OCI-M1 (cell line): Measurements from ENCODE around the gene TYW5.
A peak's percentile ranks its signal among the peaks of the same experiment; 100 is the strongest.

Experiments used
- DNase-seq: peaks from one replicate; lab custom pipeline; 2025; lab: John Stamatoyannopoulos, UW

The TYW5 gene

DNA sequence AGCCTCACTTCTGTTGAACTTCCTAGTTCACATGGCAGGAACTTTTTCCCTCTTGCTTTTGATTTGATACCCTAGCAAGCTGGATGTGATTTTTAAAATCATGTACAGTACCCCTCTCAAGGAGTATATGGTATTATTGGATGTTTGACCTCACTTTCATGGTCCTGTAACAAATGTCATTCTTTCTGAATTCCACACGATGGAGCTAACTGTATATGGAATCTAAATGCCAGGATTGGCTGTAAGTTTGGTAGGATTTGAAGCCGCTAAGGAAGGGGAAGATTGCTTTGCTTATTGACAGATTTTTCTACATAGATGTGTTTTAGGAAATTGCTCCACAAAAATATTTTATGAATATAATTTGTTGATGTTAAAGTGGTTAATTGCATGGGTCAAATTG, 18.4 kb upstream of the TYW5 start:
- DNase-seq: peak; percentile 31

DNA sequence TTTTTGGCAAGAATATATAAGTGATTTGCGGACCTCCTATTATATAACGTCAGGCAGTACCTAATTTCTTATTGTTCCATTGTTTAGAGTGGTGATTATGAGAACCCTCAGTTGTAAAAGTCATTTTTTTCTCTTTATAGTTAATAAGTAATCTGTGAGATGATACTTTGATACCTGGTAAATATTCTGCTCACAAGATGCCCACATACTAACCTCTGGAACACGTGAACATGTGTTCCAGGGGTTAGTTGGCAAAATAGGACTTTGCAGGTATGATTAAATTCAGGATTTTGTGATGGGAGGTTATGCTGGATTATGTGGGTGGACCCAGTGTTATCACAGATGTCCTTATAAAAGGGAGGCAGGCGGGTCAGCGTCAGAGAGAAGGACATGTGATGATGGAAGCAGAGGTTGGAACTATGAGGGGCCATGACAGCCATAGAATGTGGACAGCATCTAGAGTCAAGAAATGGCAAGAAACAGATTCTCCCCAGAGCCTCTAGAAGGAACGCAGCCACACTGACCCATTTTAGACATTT, 16.9 kb upstream of the TYW5 start:
- DNase-seq: no peak

DNA sequence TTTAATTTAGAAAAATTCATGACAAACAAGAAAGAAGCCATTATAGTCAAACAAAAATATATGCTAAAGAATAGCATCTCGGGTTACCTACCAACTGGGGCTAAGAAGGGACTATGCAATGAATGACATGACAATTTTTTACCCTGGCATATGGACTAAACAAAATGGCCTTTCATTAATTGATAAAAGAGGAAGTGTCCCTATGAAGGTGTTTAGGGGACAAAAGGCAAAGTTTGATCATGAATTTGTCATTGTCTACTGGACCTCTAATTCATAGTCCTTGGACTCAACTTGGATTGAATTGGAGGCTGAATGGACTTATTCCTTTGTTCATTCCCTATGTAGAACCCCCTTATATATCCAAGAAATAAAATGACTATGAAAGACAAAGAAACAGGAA, 12.8 kb upstream of the TYW5 start:
- peak; percentile 13 for DNase-seq

DNA sequence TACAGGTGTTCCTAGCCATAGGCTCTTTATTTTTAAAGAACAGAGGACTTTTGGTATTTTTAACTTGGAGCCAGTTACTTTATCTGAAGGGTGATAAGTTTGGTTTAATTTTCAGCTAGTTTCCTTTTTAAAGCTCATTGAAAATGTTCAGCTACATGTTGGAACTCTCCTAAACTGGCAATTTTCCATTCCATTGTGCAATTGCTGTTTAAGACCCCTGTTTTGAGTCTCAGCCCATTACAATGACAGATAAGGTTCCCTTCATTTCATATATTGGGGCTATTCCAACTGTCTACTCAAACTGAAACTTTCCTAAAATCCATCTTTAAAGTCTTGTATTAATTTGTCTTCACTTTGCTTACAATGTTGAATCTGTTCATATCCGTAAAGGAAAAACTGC, 11.7 kb upstream of the TYW5 start:
- DNase-seq: no peak

DNA sequence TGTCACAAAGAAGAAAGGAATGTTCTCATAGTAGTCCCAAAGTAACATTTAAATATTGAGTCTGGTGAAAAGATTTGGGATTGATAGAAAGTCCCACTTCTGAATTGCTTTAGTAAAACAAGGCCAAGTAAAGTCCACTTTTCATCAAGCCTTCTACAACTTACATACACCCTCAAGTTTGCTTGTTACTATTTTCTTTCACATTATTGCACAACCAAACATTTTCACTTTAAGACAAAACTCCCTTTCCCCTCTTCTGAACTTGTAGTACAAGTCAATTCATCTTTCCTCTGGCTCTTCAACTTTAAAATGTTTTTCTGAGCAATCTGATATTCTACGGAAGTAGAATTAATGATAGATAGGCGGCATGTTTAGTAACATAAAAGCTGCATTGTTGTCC, 11.1 kb upstream of the TYW5 start:
- DNase-seq: no peak

DNA sequence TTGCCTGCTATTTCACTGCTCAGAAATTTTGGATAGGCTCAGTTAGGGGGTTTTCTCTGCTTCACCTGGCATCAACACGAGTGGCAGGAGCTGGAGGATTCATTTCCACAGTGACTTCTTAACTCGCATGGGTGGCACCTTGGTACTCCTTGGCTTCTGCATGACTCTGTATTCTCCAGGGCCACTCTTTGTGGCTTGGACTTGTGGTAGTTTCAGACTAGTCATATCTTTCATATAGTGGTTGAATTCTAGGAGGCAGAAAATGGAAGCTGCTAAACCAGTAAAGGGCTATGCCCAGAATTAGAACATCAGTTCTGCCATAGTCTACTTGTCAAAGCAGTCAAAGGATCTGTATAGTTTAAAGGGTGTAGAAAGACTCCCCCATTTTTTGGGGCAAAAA, 6.9 kb upstream of the TYW5 start:
- DNase-seq: no peak

DNA sequence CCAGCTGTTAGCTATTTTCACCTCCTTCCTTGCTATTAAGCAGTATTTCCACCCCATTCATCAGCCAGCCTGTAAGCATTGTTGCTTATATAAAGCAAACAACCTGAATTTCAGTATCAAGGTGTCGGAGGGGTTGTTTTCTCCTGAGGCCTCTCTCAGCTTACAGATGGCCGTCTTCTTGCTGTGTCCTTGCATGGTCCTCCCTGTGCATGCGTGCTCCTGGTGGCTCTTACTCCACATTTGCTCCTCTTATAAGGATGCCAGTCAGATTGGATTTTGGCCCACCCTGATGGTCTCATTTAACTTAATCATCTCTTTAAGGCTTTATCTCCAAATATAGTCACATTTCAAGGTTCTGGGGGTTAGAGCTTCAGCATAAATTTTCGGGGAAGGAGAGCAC, 2.7 kb upstream of the TYW5 start:
- DNase-seq: no peak

DNA sequence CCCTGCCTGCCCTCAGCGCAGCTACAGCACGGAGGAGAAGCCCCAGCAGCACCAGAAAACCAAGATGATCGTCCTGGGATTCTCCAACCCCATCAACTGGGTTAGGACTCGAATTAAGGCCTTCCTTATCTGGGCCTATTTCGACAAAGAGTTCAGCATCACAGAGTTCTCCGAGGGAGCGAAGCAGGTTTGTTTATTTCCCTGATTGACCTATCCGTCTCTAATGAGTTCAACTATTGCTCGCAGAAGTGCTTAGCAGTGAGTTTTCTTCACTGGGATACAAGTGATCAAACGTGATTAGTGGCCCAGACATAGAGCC, 730 bp upstream of the TYW5 start:
- peak; percentile 47 for DNase-seq

DNA sequence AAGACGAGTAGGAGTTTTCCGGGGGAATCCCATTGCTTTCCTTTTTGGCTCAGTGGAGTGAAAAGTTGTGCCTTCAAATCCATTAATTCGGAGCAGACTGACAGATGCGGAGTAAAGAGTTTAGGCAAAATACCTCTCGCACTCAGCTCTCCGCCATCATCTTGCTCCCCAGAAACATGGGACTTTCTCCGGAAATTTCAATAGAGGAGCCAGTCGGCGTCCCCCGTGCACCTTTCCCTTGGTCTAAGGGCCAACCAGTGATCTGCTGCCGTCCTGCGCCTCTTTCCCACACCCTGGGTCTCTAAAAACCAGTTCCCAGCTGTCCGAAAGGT, 318 bp downstream of the TYW5 start:
- DNase-seq: no peak

DNA sequence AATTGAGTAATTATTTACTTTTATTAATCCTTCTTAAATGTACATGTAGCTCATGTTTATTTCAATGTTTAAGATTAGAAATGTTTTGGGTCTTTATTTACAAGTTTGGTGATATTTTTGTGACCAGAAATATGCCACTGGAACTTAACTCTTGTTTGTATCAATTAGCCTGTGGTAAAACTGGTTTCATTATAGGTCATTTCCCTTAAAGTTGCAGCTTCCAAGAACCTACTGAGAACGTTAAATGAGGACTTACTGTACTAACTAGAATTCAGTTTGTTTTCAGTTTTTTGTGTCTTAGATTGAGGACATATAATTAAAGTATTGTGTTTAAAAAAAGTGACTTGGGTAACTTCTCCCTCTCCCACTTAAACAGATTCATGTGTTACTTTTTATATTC, 4.3 kb downstream of the TYW5 start:
- DNase-seq: no peak

DNA sequence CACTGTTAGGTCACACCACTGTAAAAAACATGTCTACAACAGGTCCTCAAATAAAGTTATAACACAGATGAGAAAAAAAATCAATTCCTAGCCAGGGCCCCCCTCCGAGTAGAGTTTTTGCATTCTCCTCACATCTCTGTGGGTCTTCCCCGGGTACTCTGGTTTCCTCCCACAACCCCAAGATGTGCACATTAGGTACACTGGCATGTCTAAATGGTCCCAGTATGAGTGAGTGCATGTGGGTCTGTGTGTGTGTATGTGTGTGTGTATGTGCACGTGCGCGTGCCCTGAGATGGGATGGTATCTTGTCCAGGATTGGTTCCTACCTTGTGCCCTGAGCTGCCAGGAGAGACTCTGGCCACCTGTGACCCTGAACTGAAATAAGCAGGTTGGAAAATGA, 4.9 kb downstream of the TYW5 start:
- no peak for DNase-seq

DNA sequence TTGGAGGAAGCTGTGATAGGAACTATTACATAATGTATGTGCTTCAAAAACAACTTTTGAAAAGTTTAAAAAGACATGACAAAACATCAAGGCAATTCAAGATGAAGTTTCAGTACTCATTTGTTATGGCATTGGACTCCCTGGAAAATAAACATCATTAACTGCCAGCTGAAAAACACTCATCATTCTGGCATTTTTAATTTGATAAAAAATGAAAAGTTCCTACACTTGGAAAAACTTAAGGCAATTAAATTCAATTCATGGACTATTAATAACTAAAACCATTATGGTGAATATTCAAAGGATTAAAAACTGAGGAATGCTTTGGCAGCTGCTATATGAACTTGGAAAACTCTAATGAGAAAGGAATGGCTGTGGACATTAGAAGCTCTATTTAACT, 8.5 kb downstream of the TYW5 start:
- DNase-seq: no peak

DNA sequence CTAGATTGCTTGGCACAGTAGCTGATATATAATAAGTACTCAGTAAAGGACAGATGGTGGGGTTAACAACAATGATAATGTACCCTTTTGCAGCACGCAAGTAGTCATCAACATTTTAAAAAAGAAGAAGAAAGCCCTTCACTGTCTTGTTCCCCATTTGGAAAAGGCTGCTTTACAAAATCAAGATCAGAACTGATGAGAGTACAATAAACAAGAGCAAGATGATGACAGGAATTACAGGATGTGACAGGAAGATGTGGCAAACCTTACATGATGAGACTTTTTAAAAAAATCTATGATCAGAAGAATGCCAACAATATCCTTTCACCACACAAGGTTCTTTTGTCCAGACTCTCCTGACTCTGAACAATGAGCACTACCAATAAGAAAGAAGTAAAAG, 9.1 kb downstream of the TYW5 start:
- no peak for DNase-seq

DNA sequence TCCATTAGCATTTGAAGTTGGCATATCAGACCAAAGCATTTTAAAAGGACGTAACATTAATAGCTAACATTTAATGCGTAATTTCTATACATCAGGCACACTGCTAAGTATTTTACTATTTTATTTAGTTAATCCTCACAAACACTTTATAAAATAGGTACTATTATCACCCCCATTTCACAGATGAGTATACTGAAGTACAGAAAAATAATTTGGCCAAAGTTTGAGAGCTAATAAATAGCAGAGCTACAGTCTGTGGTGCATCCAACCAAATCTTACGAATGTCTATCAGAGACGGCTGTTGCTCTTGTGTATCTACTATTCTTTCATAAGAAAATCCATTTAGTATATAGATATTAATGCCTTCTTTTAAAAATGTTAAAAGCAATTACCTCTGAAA, 11.9 kb downstream of the TYW5 start:
- no peak for DNase-seq

DNA sequence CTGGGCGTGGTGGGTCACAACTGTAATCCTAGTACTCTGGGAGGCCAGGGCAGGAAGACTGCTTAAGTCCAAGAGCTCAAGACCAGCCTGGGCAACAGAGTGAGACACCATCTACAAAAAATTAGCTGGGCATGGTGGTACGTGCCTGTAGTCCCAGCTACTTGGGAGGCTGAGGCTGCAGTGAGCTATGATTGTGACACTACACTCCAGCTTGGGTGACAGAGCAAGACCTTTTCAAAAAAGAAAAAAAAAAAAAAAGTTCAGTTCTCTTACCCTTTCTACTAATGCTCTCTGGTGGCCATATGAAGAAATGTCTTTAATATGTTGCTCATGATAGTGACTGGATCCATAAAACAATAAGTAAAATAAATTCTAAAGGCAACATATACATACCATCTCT, 14.9 kb downstream of the TYW5 start:
- peak; percentile 79 for DNase-seq

DNA sequence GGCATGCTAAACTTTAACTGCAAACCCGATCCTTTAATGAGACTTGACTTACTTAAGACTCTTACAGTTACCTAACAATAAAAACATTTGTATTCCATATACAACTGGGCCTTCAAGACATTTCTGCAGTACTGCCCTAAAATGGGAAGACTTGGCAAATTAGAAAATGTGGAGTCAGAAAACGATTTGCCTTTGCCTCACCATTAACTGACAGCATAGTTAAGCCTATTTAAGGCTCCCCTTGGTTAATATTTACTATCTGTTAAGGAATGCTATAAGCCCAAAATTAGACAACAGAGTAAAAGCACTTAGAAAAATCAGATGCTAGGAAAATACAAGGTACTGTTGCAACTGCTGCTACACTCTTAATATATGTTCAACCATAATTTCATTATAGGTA, 18.7 kb downstream of the TYW5 start:
- DNase-seq: no peak

DNA sequence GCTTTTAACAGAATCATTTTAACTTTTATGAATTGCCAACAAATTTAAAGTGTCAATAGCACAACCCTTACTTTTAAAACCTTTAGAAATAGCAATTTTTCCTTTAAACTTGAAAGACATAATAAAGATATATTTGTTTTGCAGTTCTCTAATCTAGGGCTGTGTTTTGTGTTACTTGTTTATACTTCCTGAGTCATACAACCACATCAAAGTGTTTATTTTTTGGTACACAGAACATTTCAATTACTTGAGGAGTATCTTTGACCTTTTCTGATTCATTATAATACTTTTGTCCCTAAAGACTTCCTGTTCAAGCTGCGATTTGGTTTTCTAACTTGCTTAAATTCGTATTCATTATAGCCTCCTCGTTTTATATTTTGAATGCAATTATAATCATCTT, 21.8 kb downstream of the TYW5 start:
- DNase-seq: no peak

DNA sequence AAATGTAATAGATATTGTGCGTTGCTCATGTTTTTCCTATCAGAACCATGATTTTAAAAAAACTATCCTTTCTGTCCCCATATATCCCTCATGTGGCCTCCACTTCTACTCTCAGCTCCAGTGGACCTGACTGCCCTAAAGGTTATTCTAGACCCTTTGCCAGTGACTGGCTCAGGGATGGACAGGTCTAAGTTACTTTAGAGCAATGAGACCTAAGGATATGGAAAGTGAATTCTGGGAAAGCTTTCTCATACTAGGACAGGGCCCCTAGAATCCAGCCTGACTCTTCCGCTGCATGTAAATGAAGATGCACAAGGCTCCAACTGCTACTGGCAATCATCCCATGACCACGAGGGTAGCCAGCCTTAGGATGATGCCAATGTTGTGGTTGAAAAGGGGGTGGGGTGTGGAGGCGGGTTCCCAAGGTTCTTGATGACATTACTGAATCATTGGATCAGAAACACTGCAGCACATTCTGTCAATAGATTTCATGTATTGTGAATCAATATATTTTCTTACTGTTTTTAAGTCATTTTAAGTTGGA, 22.9 kb downstream of the TYW5 start:
- DNase-seq: no peak

DNA sequence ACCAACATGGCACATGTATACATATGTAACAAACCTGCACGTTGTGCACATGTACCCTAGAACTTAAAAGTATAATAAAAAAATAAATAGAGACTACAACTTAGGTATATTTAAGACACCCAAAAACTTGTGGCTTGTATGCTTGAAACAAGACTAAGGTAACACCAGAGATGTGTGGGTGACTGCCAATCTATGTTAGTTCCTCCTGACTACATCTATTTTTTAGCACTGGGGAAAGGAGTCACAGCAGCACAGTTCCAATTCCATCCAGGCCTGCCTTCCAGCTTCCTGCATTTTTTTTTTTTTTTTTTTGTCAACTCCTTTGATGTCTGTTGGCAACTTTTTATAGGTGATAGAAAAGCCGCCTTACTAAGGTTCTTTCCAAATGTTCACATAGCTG, 26.0 kb downstream of the TYW5 start:
- no peak for DNase-seq

DNA sequence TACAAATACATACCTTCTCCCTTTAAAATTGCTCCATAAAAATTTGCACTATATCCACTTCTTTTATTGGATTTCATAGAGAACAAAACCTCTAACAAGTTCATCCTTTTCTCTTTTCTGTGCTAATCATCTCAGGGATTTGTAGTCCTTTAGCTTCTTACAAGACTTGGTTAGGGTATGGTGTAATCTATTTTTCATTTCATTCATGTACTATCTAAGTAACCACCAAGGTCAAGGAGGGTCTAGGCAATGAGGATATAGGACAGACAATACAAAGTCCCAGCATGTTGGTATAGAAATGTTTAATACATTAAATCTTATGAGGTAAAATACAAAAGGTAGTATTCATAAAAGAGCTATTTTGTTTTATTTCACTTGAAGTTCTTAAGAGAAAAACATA, 26.7 kb downstream of the TYW5 start:
- DNase-seq: no peak

DNA sequence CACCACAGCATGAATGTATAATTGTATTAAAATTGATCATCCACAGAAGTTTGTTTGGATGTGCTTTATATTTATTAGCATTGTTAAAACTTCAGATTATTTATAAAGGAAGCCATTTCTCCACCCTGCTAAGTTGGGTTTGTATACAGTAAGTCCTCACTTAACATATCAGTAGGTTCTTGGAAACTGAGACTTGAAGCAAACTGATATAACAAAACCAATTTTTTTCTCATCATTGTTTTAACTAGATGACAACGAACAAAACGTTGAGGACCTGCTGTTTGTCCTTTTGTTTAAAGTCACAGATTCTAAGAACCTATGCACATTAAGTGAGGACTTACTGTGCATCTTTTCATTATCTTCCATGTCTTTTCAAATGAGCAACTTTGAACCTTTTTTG, 27.1 kb downstream of the TYW5 start:
- no peak for DNase-seq

DNA sequence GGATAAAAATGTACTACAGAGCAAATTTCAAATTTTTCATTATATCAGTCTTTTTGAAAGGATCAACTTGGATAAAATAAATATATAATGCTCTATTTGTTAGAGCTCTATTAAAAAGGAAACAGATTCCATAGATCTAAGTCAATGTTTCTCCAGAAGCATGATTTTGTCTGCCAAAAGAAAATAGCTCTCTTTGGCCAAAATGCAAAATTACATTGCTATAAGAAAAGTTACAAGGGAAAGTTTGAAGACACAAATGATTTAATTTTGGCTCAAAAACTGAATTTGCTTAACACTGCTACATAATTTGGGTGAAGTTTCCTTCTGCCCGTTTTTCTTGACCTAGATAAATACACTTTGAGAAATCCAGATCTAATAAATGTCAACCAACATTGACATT, 28.5 kb downstream of the TYW5 start:
- no peak for DNase-seq

DNA sequence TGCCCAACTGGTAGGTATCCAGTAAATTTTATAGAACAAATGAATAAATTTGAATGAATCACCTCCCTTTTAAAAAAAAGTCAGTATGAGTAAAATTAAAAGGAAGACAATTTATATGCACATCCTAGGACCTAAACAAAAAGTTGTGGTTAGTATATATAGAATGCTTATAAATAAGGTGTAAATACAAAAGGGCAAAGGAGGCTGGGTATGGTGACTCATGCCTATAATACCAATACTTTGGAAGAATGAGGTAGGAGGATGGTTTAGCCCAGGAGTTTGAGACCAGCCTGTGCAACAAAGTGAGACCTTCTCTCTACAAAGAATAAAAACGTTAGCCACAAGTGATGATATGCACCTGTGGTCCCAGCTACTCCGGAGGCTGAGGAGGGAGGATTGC, 31.4 kb downstream of the TYW5 start:
- no peak for DNase-seq

DNA sequence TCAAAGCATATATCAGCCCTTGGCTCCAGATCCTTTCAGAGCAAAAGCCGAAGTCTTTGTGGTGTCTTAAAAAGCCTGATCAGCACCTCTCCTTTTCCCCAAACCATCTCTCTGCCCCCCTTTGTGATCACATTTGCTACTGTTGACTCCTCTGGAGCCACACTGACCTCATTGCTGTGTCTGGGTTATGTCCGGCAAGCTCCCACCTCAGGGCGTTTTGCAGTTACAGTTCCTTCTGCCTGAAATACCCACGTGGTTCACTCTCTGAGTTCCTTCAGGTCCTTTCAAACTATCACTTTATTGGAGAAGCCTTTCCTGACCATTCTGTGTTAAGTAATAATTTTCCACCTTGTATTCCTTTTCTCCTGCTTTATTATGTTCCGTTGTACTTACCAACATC, 32.4 kb downstream of the TYW5 start:
- peak; percentile 49 for DNase-seq

DNA sequence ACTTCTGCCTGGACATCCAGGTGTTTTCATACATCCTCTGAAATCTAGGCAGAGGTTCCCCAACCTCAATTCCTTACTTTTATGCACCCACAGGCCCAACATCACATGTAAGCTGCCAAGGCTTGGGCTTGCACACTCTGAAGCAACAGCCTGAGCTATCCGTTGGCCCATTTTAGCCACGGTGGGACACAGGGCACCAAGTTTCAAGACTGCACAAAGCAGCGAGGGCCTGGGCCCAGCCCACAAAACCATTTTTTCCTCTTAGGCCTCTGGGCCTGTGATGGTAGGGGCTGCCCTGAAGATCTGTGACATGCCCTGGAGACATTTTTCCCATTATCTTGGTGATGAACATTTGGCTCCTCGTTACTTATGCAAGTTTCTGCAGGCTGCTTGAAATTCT, 38.3 kb downstream of the TYW5 start:
- DNase-seq: no peak
